ENCODE measurements around the gene ILDR2. TPM values are rescaled to one million over a fixed set of nuclear protein-coding genes. Genes with fewer than 3 reads are reported as not detected.

The ILDR2 gene, protein sequence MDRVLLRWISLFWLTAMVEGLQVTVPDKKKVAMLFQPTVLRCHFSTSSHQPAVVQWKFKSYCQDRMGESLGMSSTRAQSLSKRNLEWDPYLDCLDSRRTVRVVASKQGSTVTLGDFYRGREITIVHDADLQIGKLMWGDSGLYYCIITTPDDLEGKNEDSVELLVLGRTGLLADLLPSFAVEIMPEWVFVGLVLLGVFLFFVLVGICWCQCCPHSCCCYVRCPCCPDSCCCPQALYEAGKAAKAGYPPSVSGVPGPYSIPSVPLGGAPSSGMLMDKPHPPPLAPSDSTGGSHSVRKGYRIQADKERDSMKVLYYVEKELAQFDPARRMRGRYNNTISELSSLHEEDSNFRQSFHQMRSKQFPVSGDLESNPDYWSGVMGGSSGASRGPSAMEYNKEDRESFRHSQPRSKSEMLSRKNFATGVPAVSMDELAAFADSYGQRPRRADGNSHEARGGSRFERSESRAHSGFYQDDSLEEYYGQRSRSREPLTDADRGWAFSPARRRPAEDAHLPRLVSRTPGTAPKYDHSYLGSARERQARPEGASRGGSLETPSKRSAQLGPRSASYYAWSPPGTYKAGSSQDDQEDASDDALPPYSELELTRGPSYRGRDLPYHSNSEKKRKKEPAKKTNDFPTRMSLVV
- not detected in 2 replicates for total RNA-seq (2011; cell fraction: chromatin; rRNA removed; ENCODE audit: low replicate concordance)
- not detected in 2 replicates for total RNA-seq (2011; cell fraction: nucleolus; rRNA removed)
- 0.22 TPM in 1 of 2 replicates, not detected in the other for total RNA-seq (2011; cell fraction: nucleoplasm; rRNA removed)
- total RNA-seq (2014; rRNA removed) = 0.12 and 0.18 TPM in 2 replicates
- 0.04 and 0.06 TPM in 2 replicates for total RNA-seq (2014; rRNA removed; fragmentation: Illumina TruSeq; extraction: Trizol)
- 0.04 TPM in 1 of 2 replicates, not detected in the other for total RNA-seq (2015; rRNA removed; fragmentation: Illumina TruSeq; extraction: Trizol)
- 0.16 and 0.20 TPM in 2 replicates for total RNA-seq (2021)
- polyA plus RNA-seq (2011; rRNA removed) = 0.01 and 0.20 TPM in 2 replicates
- polyA plus RNA-seq (2011; cell fraction: cytosol; rRNA removed) = under 0.01 and 0.06 TPM in 2 replicates
- polyA plus RNA-seq (2011; cell fraction: nucleus; rRNA removed) = 0.03 TPM in 1 of 2 replicates, not detected in the other
- 0.01 and 0.06 TPM in 2 replicates for polyA plus RNA-seq (2012)
- 0.18 and 0.31 TPM in 2 replicates for polyA plus RNA-seq (2014; fragmentation: Illumina TruSeq; extraction: Trizol)
- not detected for polyA plus RNA-seq (2014; fragmentation: Nextera tagmentation; extraction: Ambion mirVana)
- polyA plus RNA-seq (2014; rRNA removed) = 0.03 TPM in 1 of 2 replicates, not detected in the other
- 0.56 TPM in 1 of 2 replicates, not detected in the other for polyA minus RNA-seq (2011; rRNA and poly(A)+ RNA removed)
- polyA minus RNA-seq (2011; cell fraction: cytosol; rRNA and poly(A)+ RNA removed) = not detected in 2 replicates
- under 0.01 TPM in 1 of 2 replicates, not detected in the other for polyA minus RNA-seq (2011; cell fraction: nucleus; rRNA and poly(A)+ RNA removed)
- percentile 15 among the genes with signal in this experiment for Bru-seq, nascent RNA
- percentile 16 among the genes with signal in this experiment for BruChase-seq, experiment 1, labeled RNA remaining after a 2-hour chase
- BruChase-seq, experiment 2, labeled RNA remaining after a 6-hour chase = percentile 13 among the genes with signal in this experiment
- long read RNA-seq, experiment 1 = 0 reads
- long read RNA-seq, experiment 2 = 0 reads
- long read RNA-seq, experiment 3 = 0 reads

DNA sequence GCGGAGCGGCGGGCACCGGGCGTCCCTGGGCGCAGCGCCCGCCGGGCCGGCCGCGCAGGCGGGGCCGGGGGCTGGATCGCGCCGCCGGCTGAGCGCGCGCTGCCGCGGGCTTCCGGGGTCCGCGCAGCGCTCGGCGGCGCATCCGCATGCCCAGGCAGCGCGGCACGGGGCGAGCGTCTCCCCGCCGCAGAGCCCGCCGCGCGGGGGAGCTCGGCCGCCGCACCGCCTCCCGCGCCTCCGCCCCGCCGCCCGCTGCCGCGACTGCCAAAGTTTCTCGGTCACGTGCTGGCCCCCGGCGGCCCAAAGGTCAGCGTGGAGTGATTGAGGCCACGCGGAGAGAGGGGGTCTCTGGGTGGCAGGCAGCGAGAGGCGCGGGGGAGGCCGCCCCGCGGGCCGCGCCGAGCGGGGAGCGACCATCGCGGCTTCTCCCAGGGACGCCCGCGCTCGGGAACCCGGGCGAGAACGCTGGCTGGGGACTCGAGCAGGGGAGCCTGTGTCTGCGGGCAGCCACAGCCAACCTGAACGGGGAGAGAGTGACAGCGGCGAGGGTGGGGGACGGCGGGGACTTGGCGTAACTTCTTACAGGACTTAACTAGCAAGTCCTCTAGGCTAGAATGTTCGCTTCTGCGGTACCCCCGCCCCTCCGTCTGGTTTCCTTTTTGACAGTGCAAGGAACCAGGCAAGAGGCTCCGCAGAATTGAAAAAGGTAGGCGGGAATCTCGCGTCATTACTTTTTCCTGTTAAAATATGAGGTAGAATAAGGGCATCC lies at the start of gene ILDR2:
Gene ILDR2 (minus strand): TSS at position 180 of the 769 bp plus-strand sequence. CDS start 272 bp downstream, outside the sequence.
- Histone ChIP-seq H3K9me1 (ENCODE audit: control insufficient read depth, insufficient read depth, low read length) (no peaks in the 10 kb centered on the region), H3K9ac (ENCODE audit: insufficient read depth in 1 of 2, low read depth in 2 of 2, low read length in 2 of 2) (peak within 1 kb of the TSS in 1 of 2 experiments; percentile 91; a peak in 2 of 4 replicates), H3K4me1 (replicated peaks in 1 of 2; ENCODE audit: control insufficient read depth in 2 of 2, insufficient read depth in 2 of 2, low read length in 2 of 2) (peaks cover 3 to 13% of the 10 kb centered on the region in 2 experiments; a peak in 3 of 5 replicates), H3K4me2 (ENCODE audit: insufficient read depth, low read length) (peak within 1 kb of the TSS; percentile 83), H3K9me3 (replicated peaks; ENCODE audit: control insufficient read depth, insufficient read depth, low read depth, low read length) (no peaks in the 10 kb centered on the region), H3K4me3 (peak within 1 kb of the TSS; percentile 56), H4K20me1 (replicated peaks; ENCODE audit: control insufficient read depth, insufficient read depth, low read length) (peaks cover 6% of the 10 kb centered on the region; the same call in 1 of the 2 replicates), H3K79me2 (ENCODE audit: control insufficient read depth, insufficient read depth, low read length) (no peaks in the 10 kb centered on the region), H3K27me3 (ENCODE audit: control insufficient read depth in 2 of 2, insufficient read depth in 2 of 2, low read length in 2 of 2) (peaks cover 35 to 36% of the 10 kb centered on the region in 2 experiments), H2AFZ (ENCODE audit: low read depth, low read length) (peak within 1 kb of the TSS; percentile 87), H3K27ac (ENCODE audit: extremely low read depth, low read depth, low read length) (no peak within 1 kb of the TSS), H3K36me3 (ENCODE audit: control insufficient read depth, insufficient read depth, low read length) (no peaks in the 10 kb centered on the region)
- CTCF ChIA-PET (ENCODE audit: low intra/inter-chr PET ratio) = no interaction called here
- in situ Hi-C loops (cut with MboI) (no loop called here), intact Hi-C loops (cut with micrococcal nuclease) (loop anchor here (5.0 kb wide), 1 partner anchor 82 kb away; no protein-coding TSS in a partner anchor)
- no peak for FAIRE-seq
- DNase-seq (ENCODE audit: extremely low read depth in 1 of 4, low spot score in 3 of 4) = peak; percentile 49 to 78 (median 74)
- POLR2A ChIA-PET = no interaction called here
- under 1% methylated on average over 89 of the region's 97 CpGs for WGBS (ENCODE audit: insufficient coverage, low coverage, missing lambda C conversion rate)
- peak; percentile 92 for ATAC-seq
- BruUV-seq (replicated peaks) = no TSS peak
- peak; percentile 56; the same call in 1 of the 2 replicates for TF ChIP-seq ZBTB1 (CRISPR knock-in tag; IDR thresholded peaks at IDR 0.05; ENCODE audit: borderline replicate concordance, low read depth)
- no peak for TF ChIP-seq ZNF174 (CRISPR knock-in tag; IDR thresholded peaks at IDR 0.05)
- TF ChIP-seq ZSCAN32 (CRISPR knock-in tag; IDR thresholded peaks at IDR 0.05) = no peak
- TF ChIP-seq C11orf30 (IDR thresholded peaks at IDR 0.05; ENCODE audit: low read depth) = no peak
- TF ChIP-seq SMAD4 (CRISPR knock-in tag; conservative IDR thresholded peaks at IDR 0.05) = peak; percentile 58
- peak; percentile 74 for TF ChIP-seq GATAD2B (IDR thresholded peaks at IDR 0.05; ENCODE audit: borderline replicate concordance)
- no peak for TF ChIP-seq MIER1 (IDR thresholded peaks at IDR 0.05; ENCODE audit: low read depth)
- TF ChIP-seq NFIC (IDR thresholded peaks at IDR 0.05) = 0 out of 2 replicates have a peak, but pooled peaks have one; percentile 13
- peak; percentile 40; the same call in 1 of the 2 replicates for TF ChIP-seq RAD51 (IDR thresholded peaks at IDR 0.05; ENCODE audit: borderline replicate concordance, low read depth)
- TF ChIP-seq, protein P1, sequence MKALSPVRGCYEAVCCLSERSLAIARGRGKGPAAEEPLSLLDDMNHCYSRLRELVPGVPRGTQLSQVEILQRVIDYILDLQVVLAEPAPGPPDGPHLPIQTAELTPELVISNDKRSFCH (CRISPR knock-in tag; IDR thresholded peaks at IDR 0.05) = no peak
- TF ChIP-seq, protein P1 (tag; IDR thresholded peaks at IDR 0.05) = 0 out of 2 replicates have a peak, but pooled peaks have one; percentile 60

Measured in K562 (cell line).